ENCODE data around the gene FOLR1. TPM values are rescaled to one million over a fixed set of nuclear protein-coding genes. Genes with fewer than 3 reads are reported as not detected.

The FOLR1 gene
- total RNA-seq, 1 experiment from 2014 or later = 4.8 TPM

- intact Hi-C loops (cut with micrococcal nuclease) = loop anchor here (5.0 to 10.0 kb wide), 2 partner anchors 122 to 210 kb away; partner anchors contain the start of genes CLPB and LAMTOR1
- Histone ChIP-seq H3K79me2 (ENCODE audit: insufficient read depth, low read length) (peaks cover 10% of the 10 kb centered on the region; the same call in 1 of the 2 replicates), H3K27me3 (ENCODE audit: insufficient read depth, low read length) (no peaks in the 10 kb centered on the region), H3K36me3 (ENCODE audit: control insufficient read depth in 1 of 2, insufficient read depth in 2 of 2, low read length in 2 of 2) (peaks cover 3 to 9% of the 10 kb centered on the region in 2 experiments; a peak in 2 of 4 replicates), H3K27ac (ENCODE audit: low read depth, low read length) (peak within 1 kb of the TSS; percentile 79), H3K4me2 (ENCODE audit: low read length) (peak within 1 kb of the TSS; percentile 99), H3K9ac (ENCODE audit: low read length) (peak within 1 kb of the TSS; percentile 91), H3K4me3 (replicated peaks in 1 of 2; ENCODE audit: low read depth in 1 of 2, low read length in 2 of 2) (peak within 1 kb of the TSS; percentile 88 to 94), H3K9me3 (ENCODE audit: control insufficient read depth in 1 of 2, insufficient read depth in 1 of 2, low read depth in 1 of 2, low read length in 2 of 2) (no peaks in the 10 kb centered on the region), H3K4me1 (ENCODE audit: control insufficient read depth in 1 of 2, insufficient read depth in 2 of 2, low read length in 2 of 2) (peaks cover 17 to 32% of the 10 kb centered on the region in 2 experiments), H3K9me2 (ENCODE audit: insufficient read depth) (no peaks in the 10 kb centered on the region), H4K20me1 (ENCODE audit: insufficient read depth) (no peaks in the 10 kb centered on the region), H2AFZ (ENCODE audit: low read depth, low read length, poor library complexity, severe bottlenecking) (no peak within 1 kb of the TSS)
- CTCF ChIA-PET = no interaction called here
- POLR2A ChIA-PET = no interaction called here
- no peak for DNase-seq (ENCODE audit: low read depth, low spot score)
- TF ChIP-seq ZFX (IDR thresholded peaks at IDR 0.05) (peak; percentile 51; the same call in 1 of the 2 replicates), FOSL1 (IDR thresholded peaks at IDR 0.05; ENCODE audit: low read depth) (no peak)
- BruUV-seq (replicated peaks) = no TSS peak
- RAD21 ChIA-PET (ENCODE audit: low non-redundant PET in 1 of 2, low total read pairs in 2 of 2, uncharacterized antibody in 2 of 2, unreplicated experiment in 2 of 2) = no interaction called here
- ATAC-seq = no peak
Observed at GRCh38 chr11:72224564-72225410, 32.8 kb downstream of the FOLR1 start, which contains the start of gene INPPL1. TSS of gene INPPL1 (plus strand) at chr11:72224767. CDS start at chr11:72224985, 218 bp downstream.

- CTCF ChIA-PET = no interaction called here
- no peaks in the 10 kb centered on the region for H3K9me3 ChIP-seq (ENCODE audit: control insufficient read depth in 1 of 2, insufficient read depth in 1 of 2, low read depth in 1 of 2, low read length in 2 of 2)
- intact Hi-C loops (cut with micrococcal nuclease) = loop anchor here (10.0 kb wide), 1 partner anchor 209 kb away; the partner anchor contains the start of gene CLPB
- peaks cover 10% of the 10 kb centered on the region; the same call in 1 of the 2 replicates for H3K79me2 ChIP-seq (ENCODE audit: insufficient read depth, low read length)
- H3K4me2 ChIP-seq (ENCODE audit: low read length) = peak overlapping the region; percentile 99
- no peaks in the 10 kb centered on the region for H3K9me2 ChIP-seq (ENCODE audit: insufficient read depth)
- H3K36me3 ChIP-seq (ENCODE audit: control insufficient read depth in 1 of 2, insufficient read depth in 2 of 2, low read length in 2 of 2) = peaks cover 4 to 15% of the 10 kb centered on the region in 2 experiments; a peak in 2 of 4 replicates
- no peak overlapping the region for H2AFZ ChIP-seq (ENCODE audit: low read depth, low read length, poor library complexity, severe bottlenecking)
- H3K9ac ChIP-seq (ENCODE audit: low read length) = peak overlapping the region; percentile 91
- TF ChIP-seq FOSL1 (IDR thresholded peaks at IDR 0.05; ENCODE audit: low read depth) = no peak
- no peak for TF ChIP-seq SP1 (IDR thresholded peaks at IDR 0.05; ENCODE audit: low read depth)
- ATAC-seq (no peak), DNase-seq (ENCODE audit: low read depth, low spot score) (no peak)
- RAD21 ChIA-PET (ENCODE audit: low non-redundant PET in 1 of 2, low total read pairs in 2 of 2, uncharacterized antibody in 2 of 2, unreplicated experiment in 2 of 2) = no interaction called here
- POLR2A ChIA-PET = no interaction called here
- peak overlapping the region; percentile 79; the same call in 1 of the 2 replicates for H3K27ac ChIP-seq (ENCODE audit: low read depth, low read length)
- no peaks in the 10 kb centered on the region for H3K27me3 ChIP-seq (ENCODE audit: insufficient read depth, low read length)
- peaks cover 17 to 32% of the 10 kb centered on the region in 2 experiments for H3K4me1 ChIP-seq (ENCODE audit: control insufficient read depth in 1 of 2, insufficient read depth in 2 of 2, low read length in 2 of 2)
- BruUV-seq (replicated peaks) = TSS peak; percentile 42
- no peaks in the 10 kb centered on the region for H4K20me1 ChIP-seq (ENCODE audit: insufficient read depth)
- peak overlapping the region; percentile 88 to 94 for H3K4me3 ChIP-seq (replicated peaks in 1 of 2; ENCODE audit: low read depth in 1 of 2, low read length in 2 of 2)
Observed at GRCh38 chr11:72225411-72225951, 33.5 kb downstream of the FOLR1 start.

Data from HCT116 (cell line).